Caco-2 (cell line): ENCODE measurements around the gene CGAS. TPM values are rescaled to one million over a fixed set of nuclear protein-coding genes. Genes with fewer than 3 reads are reported as not detected.

ENCODE experiments used
- BruUV-seq: library from RNA; stranded (reverse); fragments of 400-500 nt; replicated peaks from 2 replicates; lab custom pipeline; 2021; lab: Mats Ljungman, UMichigan
- CTCF ChIA-PET: fragments of 300-600 bp; sonication (Branson Sonifier 250); formaldehyde crosslinking; loops from one replicate; lab custom pipeline; 2022; ENCODE audit warnings: antibody characterized with exemption; lab: Charles Lee
- POLR2A ChIA-PET: fragments of 300-600 bp; sonication (Branson Sonifier 250); formaldehyde crosslinking; loops from one replicate; lab custom pipeline; 2022; ENCODE audit warnings: antibody characterized with exemption; lab: Charles Lee
- DNase-seq, 2 experiments: peaks; one replicate each; pipeline versions ENCODE4 v3.0.0 to v3.0.0-alpha.2; 2020 to 2022
- H3K27me3 ChIP-seq: replicated peaks from 2 replicates; pipeline ENCODE4 v1.6.0; 2011; ENCODE audit warnings: low read length; ENCODE audit not compliant: control insufficient read depth, insufficient read depth
- H3K36me3 ChIP-seq: 2 replicates; pipeline ENCODE4 v1.5.1; 2011; ENCODE audit warnings: low read length; ENCODE audit not compliant: control insufficient read depth, insufficient read depth
- H3K4me1 ChIP-seq: fragments of 250-450 bp; sonication (Bioruptor Pico); 2 replicates; pipeline ENCODE4 v1.5.1; 2020; ENCODE audit warnings: mild to moderate bottlenecking
- H3K4me3 ChIP-seq: 2 replicates; pipeline ENCODE4 v1.5.1; 2011; ENCODE audit warnings: low read depth, mild to moderate bottlenecking, control low read depth, low read length
- H3K9me3 ChIP-seq: fragments of 250-450 bp; sonication (Bioruptor Pico); 2 replicates; pipeline ENCODE4 v1.5.1; 2020; ENCODE audit warnings: mild to moderate bottlenecking, moderate library complexity
- H3K27ac Mint-ChIP-seq: one replicate; pipeline ENCODE4 v1.8.0; 2022; ENCODE audit warnings: mixed read lengths; ENCODE audit not compliant: unreplicated experiment
- H3K27me3 Mint-ChIP-seq: one replicate; pipeline ENCODE4 v1.8.0; 2022; ENCODE audit warnings: mixed read lengths; ENCODE audit not compliant: insufficient read depth, unreplicated experiment
- H3K36me3 Mint-ChIP-seq: one replicate; pipeline ENCODE4 v1.8.0; 2022; ENCODE audit warnings: mild to moderate bottlenecking, mixed read lengths; ENCODE audit not compliant: insufficient read depth, unreplicated experiment
- H3K4me1 Mint-ChIP-seq: one replicate; pipeline ENCODE4 v1.8.0; 2022; ENCODE audit warnings: low read depth, mixed read lengths; ENCODE audit not compliant: unreplicated experiment
- H3K4me3 Mint-ChIP-seq: one replicate; pipeline ENCODE4 v1.8.0; 2022; ENCODE audit warnings: mild to moderate bottlenecking, moderate library complexity, mixed read lengths; ENCODE audit not compliant: unreplicated experiment
- H3K9me3 Mint-ChIP-seq: one replicate; pipeline ENCODE4 v1.8.0; 2022; ENCODE audit warnings: mixed read lengths; ENCODE audit not compliant: unreplicated experiment
- intact Hi-C: fragments of 100-400 bp; cut with micrococcal nuclease; formaldehyde crosslinking; loops from one replicate; pipeline ENCODE4 v1.10.0; 2022; ENCODE audit not compliant: unreplicated experiment
- total RNA-seq: library from RNA; stranded (reverse); gene quantifications from 2 replicates; pipeline ENCODE4 v1.2.3, GENCODE V29; 2022
- TF ChIP-seq, protein P1 (sequence below), 2 experiments: fragments of 200-600 bp in 1 of 2; IDR thresholded peaks; 1 replicate in 1 of 2; 2 replicates in 1 of 2; pipeline versions ENCODE4 v1.5.1 to v1.8.0; 2011 to 2022; ENCODE audit warnings: antibody characterized with exemption in 1 of 2, control low read depth in 1 of 2, inconsistent platforms in 1 of 2, low read depth in 1 of 2, low read length in 1 of 2, mild to moderate bottlenecking in 1 of 2, moderate library complexity in 1 of 2; ENCODE audit not compliant: insufficient read depth in 1 of 2, severe bottlenecking in 1 of 2, unreplicated experiment in 1 of 2

The CGAS gene
- total RNA-seq, 1 experiment from 2014 or later = 23.8 TPM

DNA sequence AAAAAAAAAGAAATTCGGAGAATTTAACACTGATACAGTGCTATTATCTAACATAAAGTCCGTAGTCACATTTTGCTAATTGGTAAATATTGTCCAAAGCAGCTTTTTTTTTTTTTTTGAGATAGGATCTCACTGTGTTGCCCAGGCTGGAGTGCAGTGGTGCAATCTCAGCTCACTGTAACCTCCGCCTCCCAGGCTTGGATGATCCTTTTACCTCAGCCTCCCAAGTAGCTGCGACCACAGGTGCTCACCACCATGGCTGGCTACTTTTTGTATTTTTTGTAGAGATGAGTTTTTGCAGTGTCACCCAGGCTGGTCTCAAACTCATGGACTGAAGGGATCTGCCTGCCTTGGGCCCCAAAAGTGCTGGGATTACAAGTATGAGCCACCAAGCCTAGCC is 25.3 kb upstream of the CGAS start:
- Histone ChIP-seq H3K9me3 (no peaks in the 10 kb centered on the region), H3K36me3 (no peaks in the 10 kb centered on the region), H3K27me3 (no peaks in the 10 kb centered on the region), H3K4me1 (no peaks in the 10 kb centered on the region), H3K4me3 (no peak overlapping the region)
- intact Hi-C loops = no loop called here
- no peak for DNase-seq
- TF ChIP-seq, protein P1, sequence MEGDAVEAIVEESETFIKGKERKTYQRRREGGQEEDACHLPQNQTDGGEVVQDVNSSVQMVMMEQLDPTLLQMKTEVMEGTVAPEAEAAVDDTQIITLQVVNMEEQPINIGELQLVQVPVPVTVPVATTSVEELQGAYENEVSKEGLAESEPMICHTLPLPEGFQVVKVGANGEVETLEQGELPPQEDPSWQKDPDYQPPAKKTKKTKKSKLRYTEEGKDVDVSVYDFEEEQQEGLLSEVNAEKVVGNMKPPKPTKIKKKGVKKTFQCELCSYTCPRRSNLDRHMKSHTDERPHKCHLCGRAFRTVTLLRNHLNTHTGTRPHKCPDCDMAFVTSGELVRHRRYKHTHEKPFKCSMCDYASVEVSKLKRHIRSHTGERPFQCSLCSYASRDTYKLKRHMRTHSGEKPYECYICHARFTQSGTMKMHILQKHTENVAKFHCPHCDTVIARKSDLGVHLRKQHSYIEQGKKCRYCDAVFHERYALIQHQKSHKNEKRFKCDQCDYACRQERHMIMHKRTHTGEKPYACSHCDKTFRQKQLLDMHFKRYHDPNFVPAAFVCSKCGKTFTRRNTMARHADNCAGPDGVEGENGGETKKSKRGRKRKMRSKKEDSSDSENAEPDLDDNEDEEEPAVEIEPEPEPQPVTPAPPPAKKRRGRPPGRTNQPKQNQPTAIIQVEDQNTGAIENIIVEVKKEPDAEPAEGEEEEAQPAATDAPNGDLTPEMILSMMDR (IDR thresholded peaks at IDR 0.05; ENCODE audit: insufficient read depth in 1 of 2, low read depth in 1 of 2, low read length in 1 of 2, severe bottlenecking in 1 of 2, unreplicated experiment in 1 of 2) = no peak
- no peak overlapping the region for H3K27ac Mint-ChIP-seq
- H3K9me3 Mint-ChIP-seq = no peaks in the 10 kb centered on the region
- H3K27me3 Mint-ChIP-seq = no peaks in the 10 kb centered on the region
- no peaks in the 10 kb centered on the region for H3K4me1 Mint-ChIP-seq
- H3K4me3 Mint-ChIP-seq = no peak overlapping the region
- BruUV-seq = no TSS peak
- H3K36me3 Mint-ChIP-seq = peaks cover 67% of the 10 kb centered on the region
- ChIA-PET POLR2A (no interaction called here), CTCF (interaction anchor here (0.6 kb wide), 2 partner anchors 11 to 175 kb away, joined by 3 read pairs; no protein-coding TSS in a partner anchor)

- BruUV-seq = no TSS peak
- Mint-ChIP-seq H3K27me3 (no peaks in the 10 kb centered on the region), H3K27ac (no peak overlapping the region), H3K36me3 (peaks cover 67% of the 10 kb centered on the region), H3K9me3 (no peaks in the 10 kb centered on the region), H3K4me1 (no peaks in the 10 kb centered on the region), H3K4me3 (no peak overlapping the region)
- intact Hi-C loops = no loop called here
- DNase-seq = no peak
- H3K4me1 ChIP-seq = no peaks in the 10 kb centered on the region
- ChIA-PET POLR2A (no interaction called here), CTCF (no interaction called here)
- H3K36me3 ChIP-seq = no peaks in the 10 kb centered on the region
- no peak overlapping the region for H3K4me3 ChIP-seq
- H3K9me3 ChIP-seq = no peaks in the 10 kb centered on the region
- TF ChIP-seq, protein P1 (IDR thresholded peaks at IDR 0.05; ENCODE audit: insufficient read depth in 1 of 2, low read depth in 1 of 2, low read length in 1 of 2, severe bottlenecking in 1 of 2, unreplicated experiment in 1 of 2) = no peak
- no peaks in the 10 kb centered on the region for H3K27me3 ChIP-seq
Measured at GRCh38 chr6:73476723-73477122, 24.6 kb upstream of the CGAS start.

DNA sequence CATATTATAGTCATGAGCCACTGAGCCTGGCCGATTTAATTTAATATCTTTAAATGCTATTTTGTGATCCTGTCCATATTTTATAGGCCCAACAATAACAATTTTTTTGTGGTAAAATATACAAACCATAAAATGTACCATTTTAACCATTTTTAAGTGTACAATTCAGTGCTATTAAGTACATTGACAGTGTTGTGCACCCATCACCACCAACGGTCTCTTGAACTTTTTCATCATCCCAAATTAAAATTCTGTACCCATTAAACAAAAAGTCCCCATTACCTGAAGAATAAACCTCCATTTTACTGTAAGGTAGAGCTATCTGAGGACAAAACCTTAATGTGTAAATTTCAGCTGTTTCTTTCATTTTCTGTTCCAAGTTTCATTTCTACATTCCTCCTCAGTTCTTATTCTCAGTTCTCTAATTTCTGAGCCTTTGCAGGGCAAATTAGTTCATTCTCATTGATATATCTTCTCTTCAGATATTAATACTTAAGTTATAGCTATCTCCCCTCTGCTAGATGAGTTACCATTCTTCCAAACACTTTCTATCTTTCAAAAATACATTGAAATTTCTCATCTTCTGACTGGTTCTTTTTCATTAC is 19.7 kb upstream of the CGAS start:
- Histone ChIP-seq H3K9me3 (no peaks in the 10 kb centered on the region), H3K27me3 (no peaks in the 10 kb centered on the region), H3K36me3 (no peaks in the 10 kb centered on the region; the same call in 1 of the 2 replicates), H3K4me1 (no peaks in the 10 kb centered on the region), H3K4me3 (no peak overlapping the region)
- Mint-ChIP-seq H3K4me3 (no peak overlapping the region), H3K27me3 (no peaks in the 10 kb centered on the region), H3K36me3 (peaks cover 74% of the 10 kb centered on the region), H3K4me1 (no peaks in the 10 kb centered on the region), H3K9me3 (no peaks in the 10 kb centered on the region), H3K27ac (no peak overlapping the region)
- no TSS peak for BruUV-seq
- intact Hi-C loops = loop anchor here (1.0 kb wide), 1 partner anchor 133 kb away; no protein-coding TSS in a partner anchor
- POLR2A ChIA-PET = no interaction called here
- no peak for DNase-seq
- TF ChIP-seq, protein P1 (IDR thresholded peaks at IDR 0.05; ENCODE audit: insufficient read depth in 1 of 2, low read depth in 1 of 2, low read length in 1 of 2, severe bottlenecking in 1 of 2, unreplicated experiment in 1 of 2) = no peak
- CTCF ChIA-PET = no interaction called here
